ENCODE data around the gene ADAMTSL5.

Gene ADAMTSL5

GRCh38 chr19:1461862-1462261 is 51.0 kb downstream of the ADAMTSL5 start:
- DNase-seq, result no peak

DNA sequence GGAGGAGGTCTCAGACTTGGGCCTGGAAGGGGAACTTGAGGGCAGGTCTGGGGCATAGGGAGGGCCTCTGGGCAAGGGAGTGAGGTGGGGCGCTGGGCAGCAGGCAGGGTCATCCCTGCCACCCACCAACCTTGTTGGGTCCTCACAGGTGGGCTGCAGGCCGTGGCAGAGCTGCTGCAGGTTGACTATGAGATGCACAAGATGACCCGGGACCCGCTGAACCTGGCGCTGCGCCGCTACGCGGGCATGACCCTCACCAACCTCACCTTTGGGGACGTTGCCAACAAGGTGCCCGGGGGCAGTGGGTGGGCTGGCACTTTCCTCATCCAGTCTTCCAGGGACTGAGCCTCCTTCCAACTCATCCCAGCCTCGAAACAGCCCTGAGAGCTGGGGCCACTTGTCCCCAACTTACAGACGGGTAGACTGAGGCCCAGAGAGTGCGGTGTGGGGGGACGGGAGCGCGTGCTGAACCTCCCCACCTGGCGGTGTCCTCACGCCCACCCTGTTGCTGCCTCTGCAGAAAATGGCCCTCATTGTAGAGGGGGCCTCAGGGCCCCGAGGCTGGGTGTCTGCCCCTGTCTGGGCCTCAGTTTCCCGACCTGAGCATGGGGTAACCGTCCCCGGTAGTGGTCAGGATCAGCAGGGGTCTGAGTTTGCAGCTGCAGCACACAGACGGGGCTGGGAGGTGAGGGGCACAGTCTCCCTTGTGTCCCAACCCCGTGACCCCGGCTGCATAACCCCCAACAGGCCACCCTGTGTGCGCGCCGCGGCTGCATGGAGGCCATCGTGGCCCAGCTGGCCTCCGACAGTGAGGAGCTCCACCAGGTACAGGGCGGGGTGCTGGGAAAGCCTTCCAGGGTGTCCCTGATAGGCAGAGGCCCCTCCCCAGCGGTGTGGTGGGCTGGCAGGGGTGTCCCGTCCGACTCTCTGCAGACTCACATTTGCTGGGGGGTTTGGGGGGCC is 52.5 kb downstream of the ADAMTSL5 start:
- no peak for DNase-seq

- DNase-seq, result no peak
Measured at GRCh38 chr19:1459479-1459878, 53.3 kb downstream of the ADAMTSL5 start.

- no peak for DNase-seq
Measured at GRCh38 chr19:1457892-1458291, 54.9 kb downstream of the ADAMTSL5 start.

- DNase-seq, result no peak
Measured at GRCh38 chr19:1457031-1457739, 55.6 kb downstream of the ADAMTSL5 start.

- no peak for DNase-seq
Measured at GRCh38 chr19:1456121-1456900, 56.5 kb downstream of the ADAMTSL5 start.

DNA sequence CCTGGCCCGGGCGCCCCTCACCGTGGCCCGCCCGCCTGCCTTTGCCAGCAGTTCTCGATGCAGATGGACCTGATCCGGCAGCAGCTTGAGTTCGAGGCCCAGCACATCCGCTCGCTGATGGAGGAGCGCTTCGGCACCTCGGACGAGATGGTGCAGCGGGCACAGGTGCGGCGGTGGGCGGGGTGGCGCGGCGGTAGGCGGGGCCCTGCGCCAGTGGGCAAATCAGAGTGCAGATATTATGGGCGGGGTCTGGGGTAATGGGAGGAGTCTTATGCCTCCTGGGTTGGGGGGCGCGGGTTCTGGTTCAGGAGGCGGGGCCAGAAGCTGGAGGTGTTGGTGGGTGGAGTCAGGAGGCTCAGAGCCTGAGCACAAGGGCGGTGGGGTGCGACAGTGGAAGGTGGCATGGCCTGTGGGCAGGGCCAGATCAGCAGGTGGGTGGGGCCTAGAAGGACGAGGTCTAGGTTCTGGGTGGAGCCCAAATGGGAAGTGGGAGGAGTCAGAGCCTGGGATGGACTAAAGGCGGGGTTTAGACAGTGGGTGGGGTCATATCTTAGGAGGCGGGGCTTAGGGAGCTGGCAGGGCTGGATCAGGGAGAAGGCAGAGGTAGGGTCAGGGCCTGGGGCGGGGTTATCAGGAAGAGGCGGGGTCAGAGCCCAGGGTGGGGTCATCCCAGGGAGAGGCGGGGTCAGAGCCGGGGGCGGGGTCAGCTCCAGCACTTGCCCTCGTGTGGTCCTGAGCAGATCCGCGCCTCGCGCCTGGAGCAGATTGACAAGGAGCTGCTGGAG is 57.3 kb downstream of the ADAMTSL5 start:
- DNase-seq, result peak in 1 of 2 experiments; percentile 20

Measured in NCI-H1930 (cell line).